T47D (cell line): ENCODE data around the gene STK39.

ENCODE experiments used
- DNase-seq, 2 experiments: peaks; one replicate each; pipeline versions ENCODE4 v3.0.0 to v3.0.0-alpha.2; 2011 to 2012; ENCODE audit warnings: low read depth in 1 of 2, low spot score in 1 of 2
- JUND ChIP-seq: IDR thresholded peaks from 2 replicates; pipeline ENCODE4 v1.6.1; 2012; ENCODE audit warnings: low read depth
- in situ Hi-C: cut with HindIII; loops from 2 replicates; pipeline ENCODE4 v1.10.0; 2016; ENCODE audit warnings: low sequenced_read_pairs, low pct_unique_long_range_greater_than_20kb

The STK39 gene

GRCh38 chr2:168152902-168153530 lies 94.4 kb downstream of the STK39 start:
- no peak for TF ChIP-seq JUND
- in situ Hi-C loops: no loop called here
- no peak for DNase-seq

- no peak for TF ChIP-seq JUND
- no peak for DNase-seq
- in situ Hi-C loops: no loop called here
Measured at GRCh38 chr2:168149986-168150385, 97.4 kb downstream of the STK39 start.

GRCh38 chr2:168149150-168149974 lies 98.0 kb downstream of the STK39 start:
- TF ChIP-seq JUND: no peak
- no peak for DNase-seq
- in situ Hi-C loops: no loop called here

GRCh38 chr2:168147830-168148794 lies 99.3 kb downstream of the STK39 start:
- no peak for TF ChIP-seq JUND
- in situ Hi-C loops: no loop called here
- DNase-seq: no peak

GRCh38 chr2:168146892-168147810 lies 100.2 kb downstream of the STK39 start:
- no peak for DNase-seq
- TF ChIP-seq JUND: no peak
- in situ Hi-C loops: no loop called here

- in situ Hi-C loops: no loop called here
- TF ChIP-seq JUND: no peak
- DNase-seq: no peak
Measured at GRCh38 chr2:168145426-168146310, 101.7 kb downstream of the STK39 start.

DNA sequence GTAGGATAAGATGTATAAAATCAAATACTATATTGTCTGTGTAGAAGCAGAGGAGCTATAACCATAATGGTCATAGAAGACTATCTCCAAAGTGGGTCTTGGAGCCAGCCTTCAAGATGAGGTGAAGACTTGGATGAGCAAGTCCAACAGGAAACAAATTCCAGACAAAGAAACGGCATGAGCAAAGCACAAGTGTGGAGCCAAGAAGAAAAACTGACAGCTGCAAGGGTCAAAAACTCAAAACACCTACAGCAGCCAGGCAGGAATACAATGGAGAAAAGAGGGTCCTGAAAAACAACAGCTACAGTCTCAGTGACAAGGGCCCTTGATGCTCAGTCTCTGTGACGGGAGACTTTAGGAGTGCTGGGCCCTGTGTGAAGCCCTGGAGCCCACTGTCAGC lies 102.4 kb downstream of the STK39 start:
- in situ Hi-C loops: no loop called here
- TF ChIP-seq JUND: no peak
- DNase-seq: no peak

DNA sequence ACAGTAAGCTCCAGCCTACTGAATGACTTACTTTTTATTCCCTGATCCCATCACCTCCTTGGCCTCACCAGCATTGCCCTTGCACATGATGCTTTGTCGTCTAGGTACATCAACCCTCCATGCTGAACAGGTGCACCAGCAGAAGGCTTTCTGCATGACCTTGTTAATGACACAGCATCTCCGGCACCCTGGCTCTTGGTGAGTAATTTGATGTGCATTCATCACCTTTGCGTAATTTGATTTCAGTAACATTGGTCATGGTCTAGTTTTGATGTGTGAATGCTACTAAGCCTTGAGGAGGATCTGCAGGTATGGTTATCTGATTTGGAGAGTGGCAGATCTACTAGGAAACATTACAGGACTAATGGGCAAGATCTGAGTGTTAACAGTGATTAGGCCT lies 103.6 kb downstream of the STK39 start:
- no peak for DNase-seq
- in situ Hi-C loops: no loop called here
- TF ChIP-seq JUND: no peak

DNA sequence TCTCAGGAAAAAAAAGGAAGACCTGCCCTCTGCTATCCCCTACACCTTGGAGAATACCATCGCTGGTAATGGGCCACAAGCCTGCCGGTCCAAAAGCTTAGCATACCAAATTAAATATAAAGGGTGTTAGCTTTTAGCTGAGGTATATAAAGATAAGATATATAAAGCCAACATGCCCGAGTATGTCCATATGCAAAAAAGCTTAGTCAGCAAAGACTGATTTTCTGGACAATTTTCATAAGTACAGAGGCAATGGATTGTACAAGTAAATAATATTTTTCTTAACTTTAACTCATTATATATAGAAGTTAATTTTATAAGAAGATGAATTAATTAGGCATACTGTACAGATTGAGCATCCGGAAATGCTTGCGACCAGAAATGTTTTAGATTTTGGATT lies 106.5 kb downstream of the STK39 start:
- in situ Hi-C loops: no loop called here
- no peak for DNase-seq
- TF ChIP-seq JUND: no peak

DNA sequence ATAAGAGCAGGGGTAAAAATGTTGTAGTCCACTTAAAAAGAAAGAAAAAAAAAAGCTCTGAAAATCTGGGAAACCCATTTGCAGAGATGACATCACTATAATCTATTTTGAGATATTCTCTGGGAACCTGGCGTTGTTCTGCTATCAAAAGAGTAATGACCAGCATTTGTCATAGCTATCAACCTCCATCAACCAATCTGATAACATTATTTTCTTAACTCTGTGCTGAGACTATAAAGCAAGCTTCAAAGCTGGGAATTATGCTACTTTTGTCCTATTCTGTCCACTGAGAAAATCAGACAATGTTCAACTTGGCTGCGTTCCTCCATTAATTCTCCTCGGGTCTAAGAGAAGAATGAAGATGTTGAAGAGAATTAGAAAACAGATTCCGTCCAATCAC lies 107.5 kb downstream of the STK39 start:
- in situ Hi-C loops: no loop called here

GRCh38 chr2:168138901-168139300 lies 108.5 kb downstream of the STK39 start:
- in situ Hi-C loops: no loop called here
- TF ChIP-seq JUND: no peak
- DNase-seq: no peak

More for the DNA sequence above, 107.5 kb downstream of the STK39 start:
- no peak for TF ChIP-seq JUND
- DNase-seq: no peak
